Germinal center (tissue), 1 donor: ENCODE measurements around the gene CX3CR1.

Experiments
- DNase-seq: peaks from one replicate; pipeline ENCODE4 v3.0.0; 2012; ENCODE audit warnings: mixed read lengths, low spot score

Gene CX3CR1

GRCh38 chr3:39222939-39223338 lies 56.9 kb downstream of the CX3CR1 start:
- DNase-seq, result no peak

DNA sequence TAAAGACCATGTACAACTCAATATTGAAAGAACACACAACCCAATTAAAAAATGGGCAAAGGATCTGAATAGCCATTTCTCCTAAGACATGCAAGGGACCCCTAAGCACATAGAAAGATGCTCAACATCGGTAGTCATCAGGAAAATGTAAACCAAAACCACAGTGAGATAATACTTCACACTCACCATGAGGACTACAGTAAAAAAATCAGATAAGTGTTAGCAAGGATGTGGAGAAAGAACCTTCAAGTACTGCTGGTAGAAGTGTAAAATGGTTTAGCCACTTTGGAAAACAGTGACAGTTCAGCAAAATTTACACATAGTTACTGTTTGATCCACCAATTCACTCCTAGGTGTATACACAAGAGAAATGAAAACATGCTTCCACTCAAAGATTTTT lies 57.4 kb downstream of the CX3CR1 start:
- DNase-seq, result no peak

DNA sequence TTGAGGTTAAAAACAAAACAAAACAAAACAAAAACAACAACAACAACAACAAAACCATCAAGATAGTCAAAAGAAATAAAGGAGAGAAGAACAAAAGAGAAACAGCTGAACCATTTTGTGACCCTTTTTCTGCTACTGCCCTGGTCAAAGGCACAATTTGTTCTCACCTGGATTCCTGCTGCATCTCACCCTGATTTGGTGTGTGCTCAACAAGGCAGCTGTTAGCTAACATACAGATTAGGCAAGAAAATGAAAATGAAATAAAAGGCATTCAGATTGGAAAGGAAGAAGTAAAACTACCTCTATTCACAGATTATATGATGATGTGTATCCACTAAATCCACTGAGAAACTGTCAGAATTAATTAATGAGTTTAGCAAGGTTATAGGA lies 58.7 kb downstream of the CX3CR1 start:
- no peak for DNase-seq

DNA sequence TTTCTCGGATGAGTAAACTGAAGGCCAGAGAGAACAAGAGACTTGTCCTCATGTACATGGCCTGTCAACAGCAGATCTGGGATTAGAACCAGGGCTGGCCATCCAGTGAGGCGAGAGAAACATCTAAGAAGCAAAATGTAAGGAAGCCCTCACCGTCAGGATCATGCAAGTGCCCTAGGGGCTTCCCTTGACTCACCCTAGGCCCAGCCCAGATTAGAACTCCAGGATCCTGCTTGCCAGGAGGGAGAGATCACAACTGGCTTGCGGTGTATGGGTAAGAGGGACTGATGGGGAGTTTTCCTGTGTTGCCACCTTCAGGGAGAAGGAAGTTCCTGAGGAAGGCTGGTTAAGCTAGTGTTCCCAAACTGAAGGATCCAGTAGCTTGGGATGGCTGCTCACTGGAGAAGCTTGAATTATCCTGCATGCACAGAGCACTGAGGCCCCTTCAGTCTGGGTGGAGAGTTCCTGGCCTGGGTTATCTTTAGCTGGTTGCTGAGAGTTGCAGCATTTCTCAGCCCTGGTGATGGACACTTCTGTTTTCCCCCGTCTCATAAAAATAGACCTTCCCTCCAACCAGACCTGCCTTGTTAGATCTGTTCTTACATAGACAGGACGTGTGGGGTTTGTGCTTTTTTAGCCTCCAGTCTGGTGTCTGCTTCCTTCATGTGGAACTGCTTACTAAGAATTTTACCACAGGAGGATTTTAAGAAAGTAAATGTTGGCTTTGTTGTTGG lies 59.3 kb downstream of the CX3CR1 start:
- DNase-seq, result no peak

DNA sequence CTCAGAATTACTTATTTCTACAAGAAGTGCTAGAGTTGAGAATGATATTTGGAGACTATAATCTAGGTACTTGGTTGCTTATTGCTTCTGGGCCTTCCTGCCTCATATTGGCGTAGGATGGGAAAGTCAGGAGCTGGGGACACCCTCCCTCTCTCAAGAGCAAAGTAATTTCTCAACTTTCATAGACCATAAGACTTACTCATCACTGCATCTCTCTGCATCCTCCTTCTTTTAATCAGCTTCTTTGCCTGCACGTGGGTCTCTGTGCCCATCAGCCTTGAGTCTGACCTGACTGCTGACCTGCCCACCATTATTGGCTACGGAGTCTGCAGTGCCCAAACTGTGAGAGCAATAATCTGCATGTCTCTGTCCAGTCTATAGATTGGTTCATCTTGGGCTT lies 60.1 kb downstream of the CX3CR1 start:
- DNase-seq, result no peak

DNA sequence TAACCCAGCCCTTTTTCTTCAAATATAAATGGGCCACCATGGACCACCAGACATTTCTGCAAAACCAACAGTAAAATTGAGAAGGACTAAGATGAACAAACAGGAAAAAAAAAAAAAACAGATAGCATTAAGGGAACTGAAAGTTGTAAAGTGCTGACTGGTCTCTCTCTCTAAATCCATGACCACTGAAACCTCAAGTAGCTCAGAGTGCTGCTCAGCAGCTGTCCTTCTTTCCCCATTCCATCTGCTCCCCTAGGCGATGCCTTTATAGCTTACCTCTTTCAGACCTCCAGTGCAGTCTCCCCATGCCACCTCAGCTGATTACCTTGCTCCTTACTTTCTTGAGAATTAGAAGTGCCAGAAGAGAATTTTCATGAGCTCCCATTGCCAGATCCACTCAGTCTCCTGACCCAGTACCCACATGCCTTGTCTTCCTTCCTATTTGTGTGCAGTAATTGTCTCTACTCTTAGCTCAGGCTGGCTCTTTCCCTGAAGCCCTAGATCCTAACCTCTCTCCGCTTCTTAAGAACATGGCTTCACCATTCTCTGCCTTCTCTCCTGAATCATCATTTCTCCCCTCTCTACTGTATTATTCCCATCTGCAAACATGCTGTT lies 63.6 kb downstream of the CX3CR1 start:
- peak; percentile 52 for DNase-seq

DNA sequence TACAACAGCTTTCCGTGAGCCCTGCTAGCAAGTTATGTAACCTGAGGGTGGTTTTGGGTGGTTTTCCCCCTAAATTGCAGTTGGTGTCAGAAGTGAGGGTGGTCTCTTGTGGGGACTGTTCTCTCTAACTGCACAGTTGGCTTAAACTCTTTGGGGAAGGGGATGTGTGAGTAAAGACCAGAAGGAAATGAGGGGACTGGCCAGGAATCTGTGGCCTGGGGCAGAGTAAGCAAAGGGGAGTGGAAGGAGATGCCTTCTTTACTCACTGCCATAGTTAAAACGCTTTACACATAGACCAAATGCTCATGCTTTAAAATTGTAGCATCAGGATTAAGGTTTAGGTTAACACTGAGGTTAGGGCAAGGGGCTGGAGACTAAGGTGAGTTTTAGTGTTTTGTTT lies 66.2 kb downstream of the CX3CR1 start:
- DNase-seq, result no peak
